Ishikawa (cell line): ENCODE measurements around the gene SSTR5.

Source experiments
- CEBPB ChIP-seq: IDR thresholded peaks from 2 replicates; pipeline ENCODE4 v1.6.1; 2012
- EP300 ChIP-seq: IDR thresholded peaks from 2 replicates; pipeline ENCODE4 v1.6.1; 2012; ENCODE audit warnings: borderline replicate concordance
- MAX ChIP-seq: IDR thresholded peaks from 2 replicates; pipeline ENCODE4 v1.6.1; 2012
- NFIC ChIP-seq: IDR thresholded peaks from 2 replicates; pipeline ENCODE4 v1.6.1; 2012
- RAD21 ChIP-seq: IDR thresholded peaks from 2 replicates; pipeline ENCODE4 v1.6.1; 2012; ENCODE audit warnings: low read depth
- REST ChIP-seq: IDR thresholded peaks from 2 replicates; pipeline ENCODE4 v1.6.1; 2012; ENCODE audit warnings: low read depth, mild to moderate bottlenecking
- USF1 ChIP-seq: IDR thresholded peaks from 2 replicates; pipeline ENCODE4 v1.6.1; 2012
- YY1 ChIP-seq: IDR thresholded peaks from 2 replicates; pipeline ENCODE4 v1.6.1; 2012; ENCODE audit warnings: low read depth

- no peak for TF ChIP-seq YY1
- TF ChIP-seq USF1 = no peak
- no peak for TF ChIP-seq REST
- no peak for TF ChIP-seq EP300
- no peak for TF ChIP-seq RAD21
- TF ChIP-seq CEBPB = no peak
- no peak for TF ChIP-seq NFIC
- no peak; the same call in 1 of the 2 replicates for TF ChIP-seq MAX
Observed at GRCh38 chr16:1101133-1101532, 28.6 kb downstream of the SSTR5 start.
